Effector CD8-positive, alpha-beta T cell (primary cell): ENCODE measurements around the gene SMARCA1.

Experiments used
- DNase-seq: peaks from one replicate; lab custom pipeline; 2025; lab: John Stamatoyannopoulos, UW

Gene SMARCA1

GRCh38 chrX:129461801-129462456 lies 61.4 kb downstream of the SMARCA1 start:
- no peak for DNase-seq

GRCh38 chrX:129452523-129452922 lies 70.8 kb downstream of the SMARCA1 start:
- DNase-seq: no peak

GRCh38 chrX:129450123-129450522 lies 73.2 kb downstream of the SMARCA1 start:
- no peak for DNase-seq

- no peak for DNase-seq
These were observed 74.1 kb downstream of the SMARCA1 start for GRCh38 chrX:129449148-129449547.

- no peak for DNase-seq
These were observed 77.9 kb downstream of the SMARCA1 start for GRCh38 chrX:129445436-129445835.

- DNase-seq: no peak
These were observed 89.3 kb downstream of the SMARCA1 start for GRCh38 chrX:129433945-129434344.

- DNase-seq: no peak
These were observed 89.8 kb downstream of the SMARCA1 start for GRCh38 chrX:129433461-129433860.

GRCh38 chrX:129427267-129427666 lies 96.0 kb downstream of the SMARCA1 start:
- DNase-seq: no peak

GRCh38 chrX:129423191-129423590 lies 100.1 kb downstream of the SMARCA1 start:
- DNase-seq: no peak

- no peak for DNase-seq
These were observed 118.7 kb downstream of the SMARCA1 start for GRCh38 chrX:129404670-129405008.

- DNase-seq: no peak
These were observed 119.2 kb downstream of the SMARCA1 start for GRCh38 chrX:129403974-129404669.
